OCI-LY3 (cell line): ENCODE results near the gene ANO6.

Experiments
- CTCF ChIP-seq: fragments of 200-600, 300-600 bp; sonication (generic); IDR thresholded peaks from 2 replicates; pipeline ENCODE4 v1.5.1; 2014; ENCODE audit warnings: antibody characterized with exemption, low read length, low read depth
- EZH2phosphoT487 ChIP-seq: fragments of 200-600 bp; shearing (Covaris generic); IDR thresholded peaks from 2 replicates; pipeline ENCODE4 v1.6.1; 2018; ENCODE audit warnings: antibody characterized with exemption, mixed run types, low read depth

- no peak for TF ChIP-seq CTCF
- no peak for TF ChIP-seq EZH2phosphoT487
Measured at GRCh38 chr12:45234139-45234865, 18.4 kb downstream of the ANO6 start.
